ENCODE results near the gene CABLES2. TPM values are rescaled to one million over a fixed set of nuclear protein-coding genes. Genes with fewer than 3 reads are reported as not detected.

CABLES2 gene
- total RNA-seq, 1 donor from 2014 or later, result 8.1 TPM

DNA sequence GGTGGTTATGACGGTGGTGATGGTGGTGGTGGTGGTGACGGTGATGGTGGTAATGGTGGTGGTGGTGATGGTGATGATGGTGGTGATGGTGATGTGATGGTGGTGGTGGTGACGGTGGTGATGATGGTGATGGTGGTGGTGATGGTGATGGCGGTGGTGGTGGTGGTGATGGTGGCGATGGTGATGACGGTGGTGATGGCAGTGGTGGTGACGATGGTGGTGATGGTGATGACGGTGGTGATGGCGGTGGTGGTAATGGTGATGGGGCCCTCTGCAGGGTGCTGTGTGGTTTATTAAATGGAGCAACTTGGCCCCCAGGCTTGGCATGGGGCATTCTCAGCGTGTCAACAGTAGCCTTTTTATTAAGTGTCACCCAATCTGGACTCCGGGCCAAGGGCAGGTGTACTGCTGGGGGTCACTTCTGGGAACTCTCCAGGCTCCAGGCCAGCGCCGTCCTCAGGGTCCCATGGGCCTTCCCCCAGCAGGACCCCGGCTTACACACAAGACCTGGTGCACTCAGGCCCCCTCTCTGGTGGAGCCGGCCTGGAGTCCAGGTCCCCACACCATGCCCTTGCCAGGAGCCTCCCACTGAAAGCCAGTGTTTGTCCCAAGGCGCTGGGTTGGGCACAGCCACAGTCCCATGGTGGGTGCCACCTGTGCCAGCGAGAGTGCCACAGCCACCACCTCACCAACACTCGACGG lies 8.8 kb downstream of the CABLES2 start:
- no peaks in the 10 kb centered on the region for H3F3A ChIP-seq (ENCODE audit: low read depth)
- H3K27ac ChIP-seq, result no peak overlapping the region
- H3K27me3 Mint-ChIP-seq (ENCODE audit: insufficient read depth, low read depth), result no peaks in the 10 kb centered on the region
- H3K36me3 ChIP-seq, result no peaks in the 10 kb centered on the region
- no peak overlapping the region for H3K4me3 ChIP-seq
- no peak overlapping the region for H2AFZ ChIP-seq (replicated peaks)
- H3K36me3 Mint-ChIP-seq, result peaks cover 15% of the 10 kb centered on the region
- peak overlapping the region; percentile 39 for H3K27ac Mint-ChIP-seq
- no peaks in the 10 kb centered on the region for H3K9me3 ChIP-seq (ENCODE audit: low read depth)
- no peaks in the 10 kb centered on the region for H3K9me3 Mint-ChIP-seq
- no peaks in the 10 kb centered on the region for H3K4me1 ChIP-seq
- no peak for DNase-seq (ENCODE audit: low spot score)
- TF ChIP-seq EZH2 (IDR thresholded peaks at IDR 0.05) (no peak), EZH2phosphoT487 (IDR thresholded peaks at IDR 0.05) (no peak)
- TF ChIP-seq, protein P1, sequence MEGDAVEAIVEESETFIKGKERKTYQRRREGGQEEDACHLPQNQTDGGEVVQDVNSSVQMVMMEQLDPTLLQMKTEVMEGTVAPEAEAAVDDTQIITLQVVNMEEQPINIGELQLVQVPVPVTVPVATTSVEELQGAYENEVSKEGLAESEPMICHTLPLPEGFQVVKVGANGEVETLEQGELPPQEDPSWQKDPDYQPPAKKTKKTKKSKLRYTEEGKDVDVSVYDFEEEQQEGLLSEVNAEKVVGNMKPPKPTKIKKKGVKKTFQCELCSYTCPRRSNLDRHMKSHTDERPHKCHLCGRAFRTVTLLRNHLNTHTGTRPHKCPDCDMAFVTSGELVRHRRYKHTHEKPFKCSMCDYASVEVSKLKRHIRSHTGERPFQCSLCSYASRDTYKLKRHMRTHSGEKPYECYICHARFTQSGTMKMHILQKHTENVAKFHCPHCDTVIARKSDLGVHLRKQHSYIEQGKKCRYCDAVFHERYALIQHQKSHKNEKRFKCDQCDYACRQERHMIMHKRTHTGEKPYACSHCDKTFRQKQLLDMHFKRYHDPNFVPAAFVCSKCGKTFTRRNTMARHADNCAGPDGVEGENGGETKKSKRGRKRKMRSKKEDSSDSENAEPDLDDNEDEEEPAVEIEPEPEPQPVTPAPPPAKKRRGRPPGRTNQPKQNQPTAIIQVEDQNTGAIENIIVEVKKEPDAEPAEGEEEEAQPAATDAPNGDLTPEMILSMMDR (IDR thresholded peaks at IDR 0.05), result no peak
- H3K4me1 Mint-ChIP-seq, result no peaks in the 10 kb centered on the region
- H4K20me1 ChIP-seq (ENCODE audit: low read depth), result peaks cover 5% of the 10 kb centered on the region
- H3K4me2 ChIP-seq, result no peak overlapping the region
- H3K79me2 ChIP-seq (ENCODE audit: low read depth), result no peaks in the 10 kb centered on the region
- H3K27me3 ChIP-seq, result no peaks in the 10 kb centered on the region
- no peak overlapping the region for H3K4me3 Mint-ChIP-seq
- H3K9ac ChIP-seq, result no peak overlapping the region

DNA sequence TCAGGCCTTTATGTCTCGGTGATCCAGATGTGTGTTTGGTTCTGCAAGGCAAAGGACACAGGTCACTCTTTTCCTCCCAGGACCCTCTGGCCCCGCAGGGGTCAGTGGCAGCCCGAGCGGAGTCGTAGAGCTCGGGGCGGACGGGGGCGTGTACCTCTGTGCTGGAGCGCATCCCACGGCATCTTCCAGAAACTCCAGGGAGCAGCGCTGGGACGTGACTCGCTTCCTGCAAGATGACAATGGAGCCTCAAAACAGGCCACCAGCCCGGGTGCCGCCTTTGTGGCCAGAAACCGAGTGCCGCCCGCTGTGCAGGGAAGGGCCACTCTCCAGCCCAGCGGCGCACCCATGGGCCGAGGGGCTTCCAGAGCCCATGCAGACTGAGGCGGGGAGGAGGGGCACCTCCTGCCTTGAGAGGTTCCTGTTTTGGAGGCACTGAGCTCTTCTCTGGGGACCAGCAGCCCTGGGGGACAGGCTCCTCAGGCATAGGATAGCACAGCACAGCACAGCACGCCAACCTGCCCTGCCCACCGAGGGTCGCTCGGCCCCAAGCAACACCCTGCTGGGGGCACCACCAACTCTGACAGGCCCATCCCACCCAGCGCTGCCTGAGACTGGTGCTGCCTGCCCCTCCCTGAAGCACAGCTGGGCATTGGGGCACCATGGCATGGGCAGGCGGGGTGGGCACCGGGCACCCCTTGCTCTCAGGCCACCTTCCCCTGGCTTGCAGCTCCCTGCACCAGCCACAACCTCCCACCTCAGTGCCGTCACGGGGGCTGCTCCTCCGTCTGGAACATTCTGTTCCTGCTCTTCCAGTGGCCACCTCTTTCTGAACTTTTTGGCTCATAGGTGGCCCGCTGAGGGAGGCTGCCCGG lies 10.5 kb downstream of the CABLES2 start:
- Histone ChIP-seq H2AFZ (replicated peaks) (no peak overlapping the region), H3K4me3 (no peak overlapping the region), H3K27me3 (no peaks in the 10 kb centered on the region), H3K9me3 (ENCODE audit: low read depth) (no peaks in the 10 kb centered on the region), H3K4me1 (no peaks in the 10 kb centered on the region), H4K20me1 (ENCODE audit: low read depth) (peaks cover 6% of the 10 kb centered on the region), H3K79me2 (ENCODE audit: low read depth) (no peaks in the 10 kb centered on the region), H3K9ac (no peak overlapping the region), H3K27ac (no peak overlapping the region), H3K4me2 (no peak overlapping the region), H3F3A (ENCODE audit: low read depth) (no peaks in the 10 kb centered on the region), H3K36me3 (no peaks in the 10 kb centered on the region)
- H3K4me3 Mint-ChIP-seq, result no peak overlapping the region
- H3K27me3 Mint-ChIP-seq (ENCODE audit: insufficient read depth, low read depth), result no peaks in the 10 kb centered on the region
- H3K36me3 Mint-ChIP-seq, result peaks cover 15% of the 10 kb centered on the region
- DNase-seq (ENCODE audit: low spot score), result no peak
- no peak for TF ChIP-seq EZH2phosphoT487 (IDR thresholded peaks at IDR 0.05)
- TF ChIP-seq, protein P1 (IDR thresholded peaks at IDR 0.05), result no peak
- TF ChIP-seq EZH2 (IDR thresholded peaks at IDR 0.05), result no peak
- no peaks in the 10 kb centered on the region for H3K9me3 Mint-ChIP-seq
- H3K27ac Mint-ChIP-seq, result no peak overlapping the region
- no peaks in the 10 kb centered on the region for H3K4me1 Mint-ChIP-seq

DNA sequence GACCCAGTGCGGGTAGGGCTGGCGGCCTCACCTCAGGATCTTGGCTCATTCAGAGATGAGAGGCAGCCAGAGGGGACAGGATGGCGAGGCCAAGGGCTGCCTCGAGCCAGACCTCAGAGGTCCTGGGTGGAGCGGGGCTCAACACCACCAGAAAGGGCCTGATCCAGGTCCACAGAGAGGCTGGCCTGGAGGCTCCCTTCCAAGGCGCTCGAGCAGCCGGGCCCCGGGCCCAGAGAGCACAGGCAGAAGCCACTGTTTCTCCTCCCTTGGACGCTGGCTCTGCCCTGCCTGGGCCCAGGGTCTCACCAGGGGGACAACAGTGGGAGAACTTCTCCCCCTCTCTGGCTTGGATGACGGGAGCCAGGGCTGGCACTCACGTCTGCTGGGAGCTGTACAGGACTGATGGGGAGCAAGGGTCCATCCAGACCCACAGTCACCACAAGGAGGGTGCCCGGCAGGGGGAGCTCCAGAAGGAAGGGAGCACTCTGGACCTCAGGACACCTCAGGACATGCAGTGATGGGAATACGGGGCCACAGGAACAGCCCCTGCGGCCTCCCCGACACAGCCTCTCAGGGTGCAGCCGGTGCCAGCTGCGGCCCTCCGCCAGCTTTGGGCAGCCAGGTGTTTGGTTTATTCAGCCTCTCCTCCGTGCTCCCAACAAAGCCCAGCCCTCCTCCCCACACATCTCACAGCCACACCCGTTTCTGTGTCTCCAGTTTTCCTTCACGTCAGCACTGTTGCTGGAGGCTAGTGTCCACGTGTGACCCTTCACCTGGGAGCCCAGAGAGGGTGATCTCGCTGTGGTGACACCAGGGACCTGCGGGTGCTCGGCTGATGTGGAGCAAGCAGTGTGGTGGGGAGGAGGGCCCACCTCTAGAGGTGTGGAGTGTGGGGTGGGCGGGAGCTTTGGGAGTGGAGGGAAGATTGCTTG lies 11.5 kb downstream of the CABLES2 start:
- Histone ChIP-seq H3K9me3 (ENCODE audit: low read depth) (no peaks in the 10 kb centered on the region), H3K36me3 (no peaks in the 10 kb centered on the region), H3K79me2 (ENCODE audit: low read depth) (no peaks in the 10 kb centered on the region), H3K27me3 (no peaks in the 10 kb centered on the region), H3K4me1 (no peaks in the 10 kb centered on the region), H3K4me3 (no peak overlapping the region), H2AFZ (replicated peaks) (no peak overlapping the region), H3F3A (ENCODE audit: low read depth) (peaks cover under 1% of the 10 kb centered on the region), H3K4me2 (no peak overlapping the region), H3K27ac (no peak overlapping the region), H4K20me1 (ENCODE audit: low read depth) (peaks cover 10% of the 10 kb centered on the region), H3K9ac (no peak overlapping the region)
- no peak for DNase-seq (ENCODE audit: low spot score)
- no peak overlapping the region for H3K4me3 Mint-ChIP-seq
- peaks cover 13% of the 10 kb centered on the region for H3K36me3 Mint-ChIP-seq
- no peaks in the 10 kb centered on the region for H3K4me1 Mint-ChIP-seq
- H3K27ac Mint-ChIP-seq, result no peak overlapping the region
- no peaks in the 10 kb centered on the region for H3K9me3 Mint-ChIP-seq
- TF ChIP-seq EZH2phosphoT487 (IDR thresholded peaks at IDR 0.05) (no peak), EZH2 (IDR thresholded peaks at IDR 0.05) (no peak)
- TF ChIP-seq, protein P1 (IDR thresholded peaks at IDR 0.05), result no peak
- H3K27me3 Mint-ChIP-seq (ENCODE audit: insufficient read depth, low read depth), result peaks cover 2% of the 10 kb centered on the region
